Mucosa of stomach (tissue), 1 donor: ENCODE results near the gene CNNM1.

Source experiments
- H3K27me3 ChIP-seq: one replicate; pipeline ENCODE4 v1.7.0; 2013; ENCODE audit warnings: mild to moderate bottlenecking, low read length; ENCODE audit not compliant: control insufficient read depth, insufficient read depth
- H3K36me3 ChIP-seq: one replicate; pipeline ENCODE4 v1.7.0; 2013; ENCODE audit warnings: low read length; ENCODE audit not compliant: control insufficient read depth, insufficient read depth
- H3K4me1 ChIP-seq: one replicate; pipeline ENCODE4 v1.7.0; 2013; ENCODE audit warnings: mild to moderate bottlenecking, low read length; ENCODE audit not compliant: control insufficient read depth, insufficient read depth
- H3K4me3 ChIP-seq: one replicate; pipeline ENCODE4 v1.7.0; 2013; ENCODE audit warnings: low read length
- H3K9ac ChIP-seq: one replicate; pipeline ENCODE4 v1.7.0; 2013; ENCODE audit warnings: mild to moderate bottlenecking, low read length, moderate library complexity
- H3K9me3 ChIP-seq: one replicate; pipeline ENCODE4 v1.7.0; 2013; ENCODE audit warnings: mild to moderate bottlenecking, low read length, moderate library complexity; ENCODE audit not compliant: control insufficient read depth
- donor health status: Pancreatic carcinoma.

The CNNM1 gene

GRCh38 chr10:99316374-99316773, 12.8 kb upstream of the CNNM1 start:
- Histone ChIP-seq H3K9ac (no peak overlapping the region), H3K36me3 (no peaks in the 10 kb centered on the region), H3K27me3 (no peaks in the 10 kb centered on the region), H3K9me3 (no peaks in the 10 kb centered on the region), H3K4me1 (no peaks in the 10 kb centered on the region), H3K4me3 (no peak overlapping the region)

- no peaks in the 10 kb centered on the region for H3K27me3 ChIP-seq
- H3K4me3 ChIP-seq = no peak overlapping the region
- no peaks in the 10 kb centered on the region for H3K4me1 ChIP-seq
- H3K9ac ChIP-seq = no peak overlapping the region
- no peaks in the 10 kb centered on the region for H3K9me3 ChIP-seq
- H3K36me3 ChIP-seq = no peaks in the 10 kb centered on the region
Observed at GRCh38 chr10:99318048-99318447, 11.1 kb upstream of the CNNM1 start.

GRCh38 chr10:99318475-99318874, 10.7 kb upstream of the CNNM1 start:
- Histone ChIP-seq H3K9me3 (no peaks in the 10 kb centered on the region), H3K27me3 (no peaks in the 10 kb centered on the region), H3K4me3 (no peak overlapping the region), H3K9ac (no peak overlapping the region), H3K4me1 (no peaks in the 10 kb centered on the region), H3K36me3 (no peaks in the 10 kb centered on the region)

GRCh38 chr10:99325281-99325680, 3.9 kb upstream of the CNNM1 start:
- H3K27me3 ChIP-seq = peaks cover 11% of the 10 kb centered on the region
- H3K9ac ChIP-seq = no peak overlapping the region
- H3K36me3 ChIP-seq = no peaks in the 10 kb centered on the region
- H3K4me1 ChIP-seq = peaks cover 6% of the 10 kb centered on the region
- no peaks in the 10 kb centered on the region for H3K9me3 ChIP-seq
- H3K4me3 ChIP-seq = no peak overlapping the region

- peaks cover 10% of the 10 kb centered on the region for H3K4me1 ChIP-seq
- no peak overlapping the region for H3K9ac ChIP-seq
- H3K27me3 ChIP-seq = peaks cover 11% of the 10 kb centered on the region
- H3K4me3 ChIP-seq = no peak overlapping the region
- no peaks in the 10 kb centered on the region for H3K36me3 ChIP-seq
- no peaks in the 10 kb centered on the region for H3K9me3 ChIP-seq
Observed at GRCh38 chr10:99326871-99327270, 2.3 kb upstream of the CNNM1 start.

GRCh38 chr10:99328579-99329303, 415 bp upstream of the CNNM1 start:
- H3K27me3 ChIP-seq = peaks cover 11% of the 10 kb centered on the region
- H3K36me3 ChIP-seq = no peaks in the 10 kb centered on the region
- H3K4me3 ChIP-seq = peak overlapping the region; percentile 43
- H3K9ac ChIP-seq = peak overlapping the region; percentile 28
- no peaks in the 10 kb centered on the region for H3K9me3 ChIP-seq
- H3K4me1 ChIP-seq = peaks cover 10% of the 10 kb centered on the region

GRCh38 chr10:99329554-99330346, 594 bp downstream of the CNNM1 start:
- Histone ChIP-seq H3K36me3 (no peaks in the 10 kb centered on the region), H3K27me3 (peaks cover 11% of the 10 kb centered on the region), H3K9me3 (no peaks in the 10 kb centered on the region), H3K4me1 (peaks cover 10% of the 10 kb centered on the region), H3K4me3 (peak overlapping the region; percentile 8), H3K9ac (peak overlapping the region; percentile 28)

- H3K9ac ChIP-seq = no peak overlapping the region
- H3K36me3 ChIP-seq = no peaks in the 10 kb centered on the region
- H3K4me1 ChIP-seq = peaks cover 10% of the 10 kb centered on the region
- peaks cover 11% of the 10 kb centered on the region for H3K27me3 ChIP-seq
- H3K9me3 ChIP-seq = no peaks in the 10 kb centered on the region
- no peak overlapping the region for H3K4me3 ChIP-seq
Observed at GRCh38 chr10:99330347-99330924, 1.3 kb downstream of the CNNM1 start.

- H3K27me3 ChIP-seq = peaks cover 11% of the 10 kb centered on the region
Observed at GRCh38 chr10:99331207-99331803, 2.1 kb downstream of the CNNM1 start.

GRCh38 chr10:99337311-99337811, 8.2 kb downstream of the CNNM1 start:
- no peaks in the 10 kb centered on the region for H3K9me3 ChIP-seq
- no peak overlapping the region for H3K9ac ChIP-seq
- H3K36me3 ChIP-seq = no peaks in the 10 kb centered on the region
- H3K4me3 ChIP-seq = no peak overlapping the region
- H3K4me1 ChIP-seq = peaks cover 9% of the 10 kb centered on the region
- H3K27me3 ChIP-seq = no peaks in the 10 kb centered on the region

More at GRCh38 chr10:99331207-99331803, 2.1 kb downstream of the CNNM1 start:
- Histone ChIP-seq H3K9ac (no peak overlapping the region), H3K36me3 (no peaks in the 10 kb centered on the region), H3K9me3 (no peaks in the 10 kb centered on the region), H3K4me1 (peaks cover 10% of the 10 kb centered on the region), H3K4me3 (no peak overlapping the region)

- Histone ChIP-seq H3K9me3 (no peaks in the 10 kb centered on the region), H3K9ac (no peak overlapping the region), H3K27me3 (no peaks in the 10 kb centered on the region)
Observed at GRCh38 chr10:99337901-99338300, 8.7 kb downstream of the CNNM1 start.

GRCh38 chr10:99339077-99339476, 9.9 kb downstream of the CNNM1 start:
- Histone ChIP-seq H3K4me3 (no peak overlapping the region), H3K9me3 (no peaks in the 10 kb centered on the region), H3K36me3 (no peaks in the 10 kb centered on the region), H3K4me1 (peaks cover 9% of the 10 kb centered on the region), H3K27me3 (no peaks in the 10 kb centered on the region), H3K9ac (no peak overlapping the region)

More at GRCh38 chr10:99337901-99338300, 8.7 kb downstream of the CNNM1 start:
- Histone ChIP-seq H3K4me1 (peaks cover 9% of the 10 kb centered on the region), H3K4me3 (no peak overlapping the region), H3K36me3 (no peaks in the 10 kb centered on the region)
